Subcutaneous abdominal adipose tissue (tissue), 5 donors: ENCODE measurements around the gene SALL4.
A peak's percentile ranks its signal among the peaks of the same experiment; 100 is the strongest.

Experiments used
- H3K27ac ChIP-seq: one replicate; pipeline ENCODE4 v1.7.0; 2013; ENCODE audit warnings: low read depth, mild to moderate bottlenecking, inconsistent platforms, low read length, moderate library complexity
- H3K27me3 ChIP-seq, 5 donors: one replicate each; pipeline ENCODE4 v1.7.0; 2013; ENCODE audit warnings: low read length in 5 of 5, inconsistent platforms in 1 of 5; ENCODE audit not compliant: control insufficient read depth in 5 of 5, insufficient read depth in 4 of 5
- H3K36me3 ChIP-seq, 5 donors: one replicate each; pipeline ENCODE4 v1.7.0; 2013; ENCODE audit warnings: low read length in 5 of 5; ENCODE audit not compliant: control insufficient read depth in 5 of 5, insufficient read depth in 5 of 5
- H3K4me1 ChIP-seq, 5 donors: one replicate each; pipeline ENCODE4 v1.7.0; 2013; ENCODE audit warnings: low read length in 5 of 5, mild to moderate bottlenecking in 3 of 5, moderate library complexity in 1 of 5; ENCODE audit not compliant: control insufficient read depth in 5 of 5, insufficient read depth in 5 of 5
- H3K4me3 ChIP-seq, 5 donors: one replicate each; pipeline ENCODE4 v1.7.0; 2013; ENCODE audit warnings: low read length in 5 of 5, low read depth in 1 of 5
- H3K9ac ChIP-seq, 5 donors: one replicate each; pipeline ENCODE4 v1.7.0; 2013; ENCODE audit warnings: low read length in 5 of 5, mild to moderate bottlenecking in 4 of 5, moderate library complexity in 3 of 5
- H3K9me3 ChIP-seq, 5 donors: one replicate each; pipeline ENCODE4 v1.7.0; 2013; ENCODE audit warnings: low read length in 5 of 5; ENCODE audit not compliant: control insufficient read depth in 5 of 5
- donor health status: healthy.
- donor health status: healthy.
- donor health status: healthy.
- donor health status: healthy.
- donor health status: healthy.

Gene SALL4

GRCh38 chr20:51802170-51802751 is at the start of gene SALL4:
SALL4 (minus strand) TSS chr20:51802521; CDS start chr20:51802408, 113 bp downstream.
- Histone ChIP-seq H3K9me3 (no peaks in the 10 kb centered on the region), H3K27ac (no peak within 1 kb of the TSS), H3K36me3 (no peaks in the 10 kb centered on the region), H3K4me1 (peaks cover 0 to 28% (median 24%) of the 10 kb centered on the region in 5 donors), H3K9ac (peak within 1 kb of the TSS in 2 of 5 donors; percentile 31 to 68), H3K27me3 (peaks cover 0 to 23% (median 10%) of the 10 kb centered on the region in 5 donors), H3K4me3 (peak within 1 kb of the TSS in 4 of 5 donors; percentile 42 to 69 (median 59))

- peaks cover 0 to 5% (median 0%) of the 10 kb centered on the region in 5 donors for H3K27me3 ChIP-seq
- H3K9me3 ChIP-seq: no peaks in the 10 kb centered on the region
- no peak overlapping the region for H3K9ac ChIP-seq
- H3K4me3 ChIP-seq: no peak overlapping the region
- no peaks in the 10 kb centered on the region for H3K4me1 ChIP-seq
- no peaks in the 10 kb centered on the region for H3K36me3 ChIP-seq
- no peak overlapping the region for H3K27ac ChIP-seq
Measured at GRCh38 chr20:51848346-51848745, 46.0 kb upstream of the SALL4 start.

- Histone ChIP-seq H3K27me3 (peaks cover 0 to 6% (median 3%) of the 10 kb centered on the region in 5 donors), H3K4me1 (no peaks in the 10 kb centered on the region), H3K36me3 (no peaks in the 10 kb centered on the region), H3K9ac (no peak overlapping the region), H3K27ac (no peak overlapping the region), H3K9me3 (no peaks in the 10 kb centered on the region), H3K4me3 (no peak overlapping the region)
Measured at GRCh38 chr20:51840865-51841264, 38.5 kb upstream of the SALL4 start.

GRCh38 chr20:51837876-51838420 is 35.6 kb upstream of the SALL4 start:
- no peaks in the 10 kb centered on the region for H3K4me1 ChIP-seq
- H3K4me3 ChIP-seq: no peak overlapping the region
- H3K36me3 ChIP-seq: no peaks in the 10 kb centered on the region
- no peak overlapping the region for H3K27ac ChIP-seq
- no peak overlapping the region for H3K9ac ChIP-seq
- no peaks in the 10 kb centered on the region for H3K9me3 ChIP-seq
- H3K27me3 ChIP-seq: peaks cover 0 to 3% (median 0%) of the 10 kb centered on the region in 5 donors

GRCh38 chr20:51837436-51837835 is 35.1 kb upstream of the SALL4 start:
- no peaks in the 10 kb centered on the region for H3K9me3 ChIP-seq
- no peak overlapping the region for H3K27ac ChIP-seq
- H3K27me3 ChIP-seq: peaks cover 0 to 3% (median 0%) of the 10 kb centered on the region in 5 donors
- no peak overlapping the region for H3K4me3 ChIP-seq
- H3K36me3 ChIP-seq: no peaks in the 10 kb centered on the region
- H3K4me1 ChIP-seq: no peaks in the 10 kb centered on the region
- H3K9ac ChIP-seq: no peak overlapping the region

GRCh38 chr20:51833326-51833725 is 31.0 kb upstream of the SALL4 start:
- Histone ChIP-seq H3K9me3 (no peaks in the 10 kb centered on the region), H3K9ac (no peak overlapping the region), H3K4me1 (no peaks in the 10 kb centered on the region), H3K4me3 (no peak overlapping the region), H3K36me3 (no peaks in the 10 kb centered on the region), H3K27me3 (no peaks in the 10 kb centered on the region), H3K27ac (no peak overlapping the region)

GRCh38 chr20:51832276-51832675 is 30.0 kb upstream of the SALL4 start:
- Histone ChIP-seq H3K27ac (no peak overlapping the region), H3K9me3 (no peaks in the 10 kb centered on the region), H3K4me1 (no peaks in the 10 kb centered on the region), H3K36me3 (no peaks in the 10 kb centered on the region), H3K27me3 (peaks cover 0 to 3% (median 0%) of the 10 kb centered on the region in 5 donors), H3K4me3 (no peak overlapping the region), H3K9ac (no peak overlapping the region)

- no peak overlapping the region for H3K9ac ChIP-seq
- peaks cover 0 to 5% (median 0%) of the 10 kb centered on the region in 5 donors for H3K27me3 ChIP-seq
- H3K27ac ChIP-seq: no peak overlapping the region
- H3K36me3 ChIP-seq: no peaks in the 10 kb centered on the region
- no peak overlapping the region for H3K4me3 ChIP-seq
- H3K4me1 ChIP-seq: no peaks in the 10 kb centered on the region
- H3K9me3 ChIP-seq: no peaks in the 10 kb centered on the region
Measured at GRCh38 chr20:51831866-51832265, 29.5 kb upstream of the SALL4 start.

GRCh38 chr20:51830538-51830937 is 28.2 kb upstream of the SALL4 start:
- H3K27ac ChIP-seq: no peak overlapping the region
- H3K9ac ChIP-seq: no peak overlapping the region
- no peaks in the 10 kb centered on the region for H3K36me3 ChIP-seq
- H3K9me3 ChIP-seq: no peaks in the 10 kb centered on the region
- no peak overlapping the region for H3K4me3 ChIP-seq
- peaks cover 0 to 5% (median 0%) of the 10 kb centered on the region in 5 donors for H3K27me3 ChIP-seq
- no peaks in the 10 kb centered on the region for H3K4me1 ChIP-seq

- H3K27ac ChIP-seq: no peak overlapping the region
- no peaks in the 10 kb centered on the region for H3K36me3 ChIP-seq
- H3K27me3 ChIP-seq: peaks cover 0 to 5% (median 0%) of the 10 kb centered on the region in 5 donors
- no peaks in the 10 kb centered on the region for H3K9me3 ChIP-seq
- H3K9ac ChIP-seq: no peak overlapping the region
- no peak overlapping the region for H3K4me3 ChIP-seq
- H3K4me1 ChIP-seq: no peaks in the 10 kb centered on the region
Measured at GRCh38 chr20:51828762-51829161, 26.4 kb upstream of the SALL4 start.
